Astrocyte of the hippocampus (primary cell): Measurements from ENCODE around the gene DSTYK.
A peak's percentile ranks its signal among the peaks of the same experiment; 100 is the strongest.

Experiments used
- DNase-seq: peaks from one replicate; pipeline ENCODE4 v3.0.0; 2011; ENCODE audit warnings: low read depth, low spot score

The DSTYK gene, protein sequence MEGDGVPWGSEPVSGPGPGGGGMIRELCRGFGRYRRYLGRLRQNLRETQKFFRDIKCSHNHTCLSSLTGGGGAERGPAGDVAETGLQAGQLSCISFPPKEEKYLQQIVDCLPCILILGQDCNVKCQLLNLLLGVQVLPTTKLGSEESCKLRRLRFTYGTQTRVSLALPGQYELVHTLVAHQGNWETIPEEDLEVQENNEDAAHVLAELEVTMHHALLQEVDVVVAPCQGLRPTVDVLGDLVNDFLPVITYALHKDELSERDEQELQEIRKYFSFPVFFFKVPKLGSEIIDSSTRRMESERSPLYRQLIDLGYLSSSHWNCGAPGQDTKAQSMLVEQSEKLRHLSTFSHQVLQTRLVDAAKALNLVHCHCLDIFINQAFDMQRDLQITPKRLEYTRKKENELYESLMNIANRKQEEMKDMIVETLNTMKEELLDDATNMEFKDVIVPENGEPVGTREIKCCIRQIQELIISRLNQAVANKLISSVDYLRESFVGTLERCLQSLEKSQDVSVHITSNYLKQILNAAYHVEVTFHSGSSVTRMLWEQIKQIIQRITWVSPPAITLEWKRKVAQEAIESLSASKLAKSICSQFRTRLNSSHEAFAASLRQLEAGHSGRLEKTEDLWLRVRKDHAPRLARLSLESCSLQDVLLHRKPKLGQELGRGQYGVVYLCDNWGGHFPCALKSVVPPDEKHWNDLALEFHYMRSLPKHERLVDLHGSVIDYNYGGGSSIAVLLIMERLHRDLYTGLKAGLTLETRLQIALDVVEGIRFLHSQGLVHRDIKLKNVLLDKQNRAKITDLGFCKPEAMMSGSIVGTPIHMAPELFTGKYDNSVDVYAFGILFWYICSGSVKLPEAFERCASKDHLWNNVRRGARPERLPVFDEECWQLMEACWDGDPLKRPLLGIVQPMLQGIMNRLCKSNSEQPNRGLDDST

DNA sequence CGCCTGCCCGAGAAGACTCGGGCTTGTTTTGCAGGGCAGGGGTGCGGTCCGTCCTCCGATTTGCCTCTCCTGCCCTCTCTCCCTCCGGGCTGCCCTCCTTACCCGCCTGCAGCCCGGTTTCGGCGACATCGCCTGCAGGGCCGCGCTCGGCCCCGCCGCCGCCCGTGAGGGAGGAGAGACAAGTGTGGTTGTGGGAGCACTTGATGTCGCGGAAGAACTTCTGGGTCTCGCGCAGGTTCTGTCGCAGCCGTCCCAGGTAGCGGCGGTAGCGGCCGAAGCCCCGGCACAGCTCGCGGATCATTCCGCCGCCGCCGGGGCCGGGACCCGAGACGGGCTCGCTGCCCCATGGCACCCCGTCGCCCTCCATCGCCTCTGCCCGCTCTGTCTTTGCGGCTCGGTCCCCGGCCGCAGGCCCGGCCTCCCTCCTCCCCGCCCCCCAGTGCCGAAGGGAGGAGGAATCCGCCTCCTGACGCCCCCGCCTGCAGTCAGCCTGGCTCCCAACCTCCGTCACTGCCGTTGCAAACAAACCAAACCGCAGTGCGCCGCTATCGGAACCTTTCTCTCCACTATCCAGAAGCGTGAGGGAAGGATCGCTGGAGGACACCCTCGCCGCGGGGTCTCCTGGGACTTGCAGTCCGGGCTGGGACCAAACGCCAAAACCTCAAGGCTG, at the start of gene DSTYK:
DSTYK (minus strand) TSS at position 534 of the 670 bp plus-strand sequence; CDS start at position 367, 167 bp downstream.
- DNase-seq, result peak; percentile 98

DNA sequence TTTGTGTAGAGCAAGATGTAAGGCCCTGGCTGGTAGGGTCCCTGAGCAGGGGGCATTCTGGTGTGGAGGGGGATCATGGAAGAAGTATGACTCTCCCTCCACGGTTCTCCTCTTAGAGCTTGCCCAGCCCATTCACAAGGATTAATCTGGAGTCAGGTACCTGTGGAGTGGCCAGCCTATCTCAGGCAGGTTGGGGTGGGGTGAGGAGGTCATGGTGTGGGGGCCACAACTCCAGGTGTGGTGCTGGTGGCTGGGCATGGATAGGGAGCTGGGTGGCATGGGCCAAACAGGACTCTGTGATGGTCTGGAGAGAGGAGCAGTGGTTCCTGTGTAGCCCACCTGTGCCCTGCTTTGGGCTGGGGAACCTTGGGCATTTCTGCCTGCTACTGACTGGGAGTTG, 48.5 kb upstream of the DSTYK start:
- DNase-seq, result no peak

DNA sequence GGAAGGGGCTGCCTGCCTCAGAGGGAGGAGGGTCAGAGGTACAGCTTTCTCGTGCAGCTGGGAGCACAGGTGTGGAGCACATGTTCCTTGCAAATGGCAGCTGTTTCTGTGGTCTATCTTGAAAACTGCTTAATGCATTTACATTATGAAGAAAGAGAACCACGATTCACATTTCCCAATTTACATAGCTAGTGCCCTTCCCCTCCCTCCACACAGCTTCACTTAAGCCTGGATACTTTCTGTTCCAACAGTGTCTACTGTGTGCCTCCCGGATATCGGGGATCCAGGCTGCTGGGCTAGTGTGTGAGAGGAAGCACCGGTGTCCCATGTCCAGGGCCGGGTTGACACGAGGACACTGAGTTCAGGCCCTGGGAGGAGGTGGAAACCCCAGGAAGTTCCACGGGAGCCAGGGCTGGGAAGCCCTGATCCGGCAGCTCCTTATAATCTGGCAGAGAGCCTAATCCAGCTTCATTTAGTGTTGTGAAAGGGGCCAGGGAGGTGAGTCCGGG, 47.9 kb upstream of the DSTYK start:
- no peak for DNase-seq

DNA sequence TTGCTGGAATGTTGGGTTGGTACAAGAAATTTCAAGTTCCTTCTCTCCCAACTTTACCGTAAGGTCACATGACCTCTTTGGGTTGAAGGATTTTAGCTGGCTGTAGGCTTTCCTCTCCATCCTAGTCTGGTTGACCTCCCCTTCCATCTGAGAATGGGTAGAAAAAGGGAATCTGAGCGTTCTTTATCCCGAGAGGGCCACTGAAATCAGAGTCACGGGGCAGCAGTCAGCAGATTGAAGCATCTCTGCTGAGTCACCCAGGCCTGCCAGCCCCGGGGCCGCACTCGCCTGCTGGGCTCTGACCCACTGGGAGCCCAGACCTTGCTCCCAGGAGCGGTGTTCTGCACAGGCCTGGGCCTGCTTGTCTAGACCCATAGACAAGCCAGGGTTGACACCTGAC, 47.2 kb upstream of the DSTYK start:
- DNase-seq, result peak; percentile 74

DNA sequence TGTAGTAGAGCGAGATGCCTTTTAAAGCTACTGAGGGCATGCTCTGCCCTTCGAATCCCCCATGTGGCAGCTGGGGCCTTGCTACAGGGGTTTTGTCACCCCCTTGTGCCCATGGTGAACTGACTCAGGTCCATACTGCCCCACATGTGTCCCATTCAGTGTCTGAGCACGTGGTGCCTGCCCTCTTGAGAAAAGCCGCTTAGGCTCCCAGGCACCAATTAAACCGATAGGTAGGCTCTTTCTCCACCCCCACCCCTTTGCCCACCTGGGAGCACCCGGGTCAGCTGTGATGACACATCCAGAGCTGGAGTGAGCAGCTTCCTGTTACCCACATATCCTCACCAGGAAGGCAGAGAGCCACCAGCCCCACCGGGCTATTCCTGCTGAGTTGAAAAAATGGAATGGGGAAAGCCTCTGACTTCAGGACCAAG, 46.8 kb upstream of the DSTYK start:
- no peak for DNase-seq

DNA sequence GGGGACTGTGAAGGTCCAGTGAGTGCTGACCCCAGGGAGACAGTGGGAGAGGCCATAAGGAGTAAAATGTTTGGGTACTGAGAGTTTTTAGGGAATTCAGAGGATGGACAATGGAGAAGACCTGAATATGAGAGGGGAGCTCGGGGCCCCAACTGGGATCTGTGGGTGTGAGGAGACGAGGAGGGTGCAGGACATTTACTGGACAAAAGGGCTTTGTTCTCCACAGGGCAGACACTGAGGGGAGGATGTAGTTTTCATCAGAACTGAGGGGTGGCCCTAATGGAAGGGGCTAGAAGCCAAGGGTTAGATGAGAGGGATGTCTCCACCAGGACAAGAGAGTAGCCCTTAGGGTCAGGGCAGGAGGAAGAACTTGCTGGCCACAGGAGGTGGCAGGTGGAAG, 46.2 kb upstream of the DSTYK start:
- DNase-seq, result no peak

DNA sequence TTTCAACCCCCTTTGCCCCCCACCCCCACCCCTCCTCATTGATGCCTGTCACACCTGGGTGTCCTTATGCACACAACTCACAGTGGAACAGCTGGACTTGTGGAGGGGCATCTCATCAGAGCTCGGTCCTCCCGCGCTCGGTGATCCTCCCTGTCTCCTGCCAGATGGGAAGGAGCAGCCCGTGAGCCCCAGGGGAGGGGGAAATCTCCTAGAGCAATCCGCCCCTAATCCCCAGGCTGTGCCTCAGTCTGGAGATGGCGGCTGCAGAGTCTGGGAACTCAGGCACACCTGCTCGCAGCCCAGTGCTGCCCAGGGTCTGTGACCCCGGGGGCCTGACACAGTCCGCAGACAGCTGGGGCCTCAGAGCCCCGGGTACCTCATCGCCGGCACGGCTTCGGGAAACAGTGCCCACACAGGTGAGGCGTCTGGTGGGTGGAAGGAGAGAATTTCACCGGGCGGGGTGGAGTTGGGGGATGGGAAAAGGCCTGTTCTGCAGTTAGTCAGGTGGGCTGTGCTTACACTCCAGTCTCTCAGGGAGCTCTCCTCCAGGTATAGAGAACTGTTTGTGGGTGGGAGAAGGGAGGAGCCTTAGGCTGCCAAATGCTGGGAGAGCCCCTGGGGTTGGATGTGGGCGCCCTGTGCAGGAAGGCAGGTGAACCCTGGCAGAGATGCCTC, 45.6 kb upstream of the DSTYK start:
- DNase-seq, result no peak

DNA sequence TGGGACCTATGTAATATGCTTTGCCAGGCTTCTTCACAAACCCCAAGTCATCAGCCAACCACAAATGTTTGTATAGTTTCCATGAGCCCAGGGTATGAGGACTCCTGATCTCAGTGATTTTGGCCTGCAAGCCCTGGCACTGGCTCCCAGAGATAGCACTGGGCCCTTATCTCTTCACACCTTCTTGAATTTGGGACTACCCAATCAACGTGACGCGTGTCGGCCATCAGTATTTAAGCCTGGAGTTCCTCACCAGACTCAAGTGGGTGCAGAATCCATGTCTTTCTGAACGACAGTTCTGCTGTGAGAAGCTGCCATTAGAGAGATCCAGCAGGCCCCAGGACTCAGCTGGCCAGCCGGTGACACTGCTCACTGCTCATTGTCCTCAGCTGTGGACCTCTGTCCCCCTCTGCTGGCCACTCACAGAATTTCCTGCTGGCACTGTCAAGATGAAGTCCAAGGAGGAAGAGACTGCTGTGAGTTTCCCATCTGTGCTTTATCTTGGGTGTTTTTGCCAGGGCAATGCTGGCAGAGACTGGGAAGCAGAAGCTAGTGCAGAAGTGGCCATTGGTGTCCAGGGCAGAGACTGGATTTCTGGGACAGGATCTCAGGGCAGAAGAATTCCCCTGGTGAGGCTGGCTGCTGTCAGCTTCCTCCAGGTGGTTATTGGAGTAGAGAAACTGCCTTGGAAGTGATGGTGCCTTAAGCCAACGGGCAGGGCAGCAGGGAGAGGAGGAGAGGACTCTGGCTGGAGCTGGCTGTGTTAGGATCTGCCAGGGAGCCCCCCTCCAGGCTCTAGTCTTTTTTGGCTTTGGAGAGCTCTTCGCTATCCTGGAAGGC, 44.7 kb upstream of the DSTYK start:
- DNase-seq, result peak; percentile 93

DNA sequence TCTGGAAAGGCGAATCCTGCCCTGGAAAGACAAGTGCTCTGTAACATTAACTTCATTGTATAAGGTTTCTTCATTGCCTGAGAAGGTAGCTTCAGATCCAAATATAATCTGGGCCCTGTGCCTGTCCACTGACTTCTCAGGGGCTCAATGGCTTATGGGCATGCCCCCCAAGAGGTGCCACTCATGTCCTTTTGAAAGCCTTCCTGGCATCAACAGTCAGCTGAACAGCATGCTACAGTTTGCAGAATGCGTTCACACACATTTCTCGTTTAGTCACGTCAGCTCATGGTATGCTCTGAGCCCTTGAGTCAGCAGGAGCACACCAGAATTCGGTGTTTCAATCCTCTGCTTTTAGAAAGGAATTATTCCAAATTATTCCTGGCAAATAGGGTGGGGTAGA, 40.1 kb upstream of the DSTYK start:
- DNase-seq, result peak; percentile 41

DNA sequence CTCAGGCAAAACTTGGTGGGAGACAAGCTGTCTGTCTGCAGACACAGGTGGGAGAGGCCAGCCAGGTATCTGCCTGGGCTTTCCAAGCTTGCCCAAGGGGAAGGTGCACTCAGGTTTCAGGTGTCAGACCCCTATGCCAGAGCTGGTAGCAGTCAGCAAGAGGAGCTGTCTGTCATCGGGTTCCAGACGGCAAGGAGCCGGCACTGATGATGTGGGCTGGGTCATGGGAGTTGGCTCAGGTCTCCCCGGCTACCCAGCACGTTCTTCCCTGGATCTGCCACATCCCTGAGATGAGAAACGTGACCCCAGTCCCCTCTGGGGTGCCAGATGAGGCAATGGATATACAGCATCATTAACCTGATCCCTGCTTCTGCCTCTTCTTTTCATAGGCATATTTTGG, 39.2 kb upstream of the DSTYK start:
- no peak for DNase-seq

DNA sequence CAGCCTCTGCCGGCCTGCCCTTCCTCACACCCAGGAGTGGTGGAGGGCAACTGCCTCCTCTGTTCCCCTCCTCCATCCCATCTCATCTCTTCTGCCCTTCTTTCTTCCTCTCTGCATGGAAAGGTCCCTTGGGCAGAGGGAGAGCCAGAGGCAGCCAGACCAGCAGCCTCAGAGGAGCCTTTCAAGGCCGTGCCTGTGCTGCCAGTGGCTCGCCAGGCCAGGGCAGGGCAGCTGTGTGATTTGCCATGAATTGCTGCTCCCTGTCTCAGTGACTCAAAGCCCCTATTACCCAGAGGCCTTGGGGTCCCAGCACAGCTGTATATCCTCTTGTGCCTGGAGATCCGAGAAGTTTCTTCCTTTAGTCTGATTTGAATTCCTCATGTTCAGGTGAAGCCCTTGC, 38.1 kb upstream of the DSTYK start:
- no peak for DNase-seq

DNA sequence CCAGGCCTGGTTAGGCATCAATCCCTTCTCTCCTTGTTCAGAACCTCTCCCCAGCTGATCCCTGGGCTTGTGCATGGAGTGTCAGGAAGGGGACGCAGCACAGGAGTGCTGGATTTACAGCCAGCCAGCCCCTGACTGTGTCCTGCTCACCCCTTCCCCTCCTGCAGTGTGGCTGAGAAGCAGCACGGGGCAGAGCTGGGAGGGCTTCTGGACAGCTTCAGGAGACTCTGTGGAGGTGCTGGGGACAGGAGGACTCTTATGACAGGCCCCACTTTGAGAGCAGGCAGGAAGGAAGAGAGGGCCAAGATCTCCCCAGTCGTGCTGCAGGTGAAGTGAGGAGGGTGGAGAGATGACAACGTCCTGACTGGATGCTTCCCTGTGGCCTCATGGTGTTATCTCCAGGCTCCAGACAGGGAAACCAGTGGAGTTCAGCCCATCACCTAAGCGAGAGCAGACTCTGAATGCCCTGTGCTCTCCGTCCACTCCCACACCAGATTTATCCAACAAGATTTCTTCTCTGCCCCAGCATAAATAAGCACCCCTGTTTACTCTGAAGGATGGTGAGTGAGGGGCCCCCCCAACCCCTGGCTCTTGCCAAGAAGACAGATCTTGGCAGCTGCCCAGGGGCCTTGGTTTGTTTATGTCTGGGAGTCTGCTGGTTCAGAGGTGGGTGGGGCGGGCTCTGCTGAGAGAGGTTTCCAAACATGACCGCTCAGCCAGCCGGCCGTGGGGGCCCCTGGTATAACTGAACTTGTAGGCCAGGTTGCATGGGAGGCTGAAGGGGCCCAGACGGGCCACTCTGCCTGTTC, 37.5 kb upstream of the DSTYK start:
- peak; percentile 87 for DNase-seq

DNA sequence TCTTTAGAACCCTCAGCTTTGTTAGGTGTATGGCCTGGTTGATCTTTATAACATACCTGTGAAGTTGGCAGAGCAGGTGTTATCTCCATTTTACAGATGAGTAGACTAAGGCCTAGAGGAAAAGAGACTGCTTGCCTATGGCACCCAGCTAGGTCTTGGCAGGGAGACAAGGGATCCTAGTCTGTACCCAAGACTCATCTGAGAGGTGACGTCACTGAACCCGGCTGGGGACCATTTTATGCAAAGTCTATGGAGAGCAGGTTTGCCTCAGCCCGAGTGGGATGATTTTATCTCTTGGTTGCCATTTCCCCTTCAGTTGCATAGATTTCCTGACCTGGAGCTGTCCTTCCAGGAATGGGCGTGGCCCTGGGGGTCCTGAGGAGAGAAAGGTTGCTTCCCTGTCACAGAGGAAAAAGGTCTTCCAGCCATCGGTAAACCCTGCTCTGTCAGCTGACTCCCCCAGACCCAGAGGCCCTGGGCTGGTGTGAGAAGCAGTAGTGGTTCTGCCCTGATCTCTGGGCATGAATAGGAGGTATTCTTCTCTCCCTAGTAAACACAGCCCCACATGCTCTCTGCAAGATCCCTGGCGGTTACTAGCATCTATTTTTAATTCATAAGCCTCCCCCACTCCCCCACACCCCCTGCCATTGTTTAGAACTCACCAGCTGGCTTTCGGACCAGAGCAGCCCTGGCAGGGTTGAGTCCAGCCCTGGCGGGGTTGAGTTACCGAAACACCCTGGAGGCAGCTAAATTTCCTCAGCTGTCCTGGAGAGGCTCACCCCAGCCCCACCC, 35.8 kb upstream of the DSTYK start:
- peak; percentile 45 for DNase-seq

DNA sequence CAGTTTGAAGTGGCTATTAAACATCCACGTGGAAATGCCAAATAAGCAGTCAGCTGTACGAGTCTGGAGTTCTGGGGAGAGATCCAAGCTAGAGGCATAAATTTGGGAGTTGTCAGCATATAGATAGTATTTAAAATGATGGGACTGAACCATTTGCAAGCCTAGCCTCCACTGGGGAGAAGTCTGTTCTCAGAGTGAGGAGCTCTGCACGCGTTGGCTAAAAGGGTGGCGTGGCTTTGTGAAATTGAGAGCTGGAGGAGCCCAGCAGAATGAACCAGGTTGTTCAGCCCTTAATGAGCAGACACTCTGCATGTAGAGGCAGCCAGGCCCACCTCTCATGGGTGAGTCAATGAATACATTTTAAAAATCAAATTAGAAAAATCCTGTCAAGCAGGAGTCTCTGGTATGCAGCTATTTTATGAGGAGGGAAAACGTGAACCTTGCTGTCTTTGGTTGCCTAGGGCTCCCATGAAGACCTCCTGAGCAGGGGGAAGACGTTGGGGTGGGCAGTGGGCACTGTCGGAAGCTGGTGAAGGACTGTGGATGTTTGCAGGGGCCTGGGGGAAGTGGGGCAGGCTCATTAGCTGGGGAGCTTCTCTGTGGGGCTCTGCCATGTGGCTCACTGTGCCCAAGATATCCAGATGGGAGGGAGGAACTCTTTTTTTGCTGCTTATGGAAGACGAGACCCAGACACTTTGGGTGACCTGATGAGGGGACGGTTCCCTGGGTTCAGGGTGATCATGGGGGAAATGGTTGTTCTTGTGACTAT, 35.0 kb upstream of the DSTYK start:
- DNase-seq, result peak; percentile 39

DNA sequence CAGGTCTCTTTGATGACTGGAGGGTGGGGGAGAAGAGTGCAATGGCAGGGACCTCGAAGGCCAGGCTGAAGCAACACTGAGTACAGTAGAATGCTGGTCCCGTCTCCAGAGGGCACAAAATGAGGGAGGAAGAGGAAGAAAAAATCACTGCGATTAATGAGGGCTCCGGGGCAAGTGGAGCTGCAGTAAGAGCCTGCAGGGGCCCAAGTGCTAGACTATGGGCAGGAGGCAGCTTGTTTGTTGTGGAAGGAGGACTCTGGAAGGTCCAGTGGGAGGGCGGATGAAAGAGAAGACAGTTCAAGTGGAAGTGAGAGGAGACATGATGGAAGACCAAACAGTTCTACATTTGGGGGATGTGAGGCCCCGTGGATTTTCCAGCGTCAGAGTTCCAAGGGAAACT, 33.6 kb upstream of the DSTYK start:
- no peak for DNase-seq

DNA sequence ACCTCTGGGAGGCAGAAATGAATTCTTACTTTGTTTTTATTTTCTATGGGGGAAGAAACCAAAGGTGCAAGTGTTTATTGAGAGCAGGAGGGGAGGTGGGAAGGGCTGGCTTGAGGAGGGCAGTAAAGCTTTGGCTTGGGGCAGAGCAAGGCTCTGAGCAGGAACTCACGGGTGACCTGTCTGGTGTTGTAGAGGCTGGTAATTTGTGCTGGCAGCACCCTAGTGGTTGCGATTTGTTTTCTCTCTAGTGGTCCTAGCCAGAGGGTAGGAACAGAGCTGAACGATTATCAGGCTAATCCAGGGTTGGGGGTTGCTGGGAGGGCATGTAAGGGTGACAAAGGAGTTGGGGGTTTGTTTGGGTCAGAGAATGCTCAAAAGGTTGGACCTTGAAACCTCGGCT, 32.9 kb upstream of the DSTYK start:
- no peak for DNase-seq

DNA sequence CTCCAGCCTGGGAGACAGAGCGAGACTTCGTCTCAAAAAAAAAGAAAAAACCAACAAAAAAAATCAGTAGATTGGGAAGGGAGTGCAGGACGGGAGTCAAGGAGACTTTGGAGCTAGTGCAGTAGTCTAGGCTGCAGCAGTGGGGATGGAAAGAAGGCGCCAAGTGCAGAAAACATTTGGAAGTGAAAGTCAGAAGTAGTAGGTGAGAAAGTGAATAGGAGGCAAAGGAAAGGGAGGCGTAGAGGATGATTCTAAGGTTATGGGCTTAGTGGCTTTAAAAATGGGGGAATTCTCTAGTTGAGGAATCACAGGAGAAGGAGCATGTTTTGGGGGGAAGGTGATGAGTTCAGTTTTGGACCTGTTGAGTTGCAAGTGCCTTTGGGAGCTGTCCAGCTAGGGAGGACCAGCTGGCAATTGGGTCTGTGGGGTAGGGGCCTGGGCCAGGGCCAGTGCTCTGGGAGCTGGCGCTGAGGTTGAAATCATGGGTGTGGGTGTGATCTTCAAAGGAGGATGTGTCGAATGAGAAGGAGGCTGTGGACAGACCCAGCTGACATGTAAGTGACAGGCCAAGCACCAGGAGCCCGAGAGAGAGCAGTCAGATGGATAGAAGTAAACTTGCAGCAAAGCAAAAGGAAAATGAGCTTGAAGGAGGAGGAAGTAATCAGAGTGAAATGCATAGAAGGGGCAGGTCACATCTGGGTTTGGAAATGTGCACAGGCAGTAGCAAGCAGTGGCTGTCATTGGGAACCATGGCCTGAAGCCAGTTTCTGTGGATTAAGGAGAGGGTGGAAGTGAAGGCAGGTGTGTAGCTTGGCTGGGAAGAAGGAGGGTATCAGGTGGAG, 32.1 kb upstream of the DSTYK start:
- no peak for DNase-seq
